PFSK-1 (cell line): Measurements from ENCODE around the gene SLC29A2.

Experiments used
- FOXP2 ChIP-seq: optimal IDR thresholded peaks from 2 replicates; pipeline ENCODE3; 2011; ENCODE audit warnings: borderline replicate concordance, control low read depth, inconsistent platforms; ENCODE audit not compliant: insufficient read depth; ENCODE audit errors: extremely low read length, extremely low read depth
- POLR2AphosphoS5 ChIP-seq: IDR thresholded peaks from 2 replicates; pipeline ENCODE4 v1.6.1; 2012; ENCODE audit warnings: low read depth, mild to moderate bottlenecking, control low read depth, low read length, moderate library complexity
- SIN3A ChIP-seq: IDR thresholded peaks from 2 replicates; pipeline ENCODE4 v1.6.1; 2012; ENCODE audit warnings: mild to moderate bottlenecking, low read length, moderate library complexity, borderline replicate concordance; ENCODE audit not compliant: insufficient read depth
- TF ChIP-seq, protein P1 (sequence below), 2 experiments: IDR thresholded peaks; 2 replicates each; pipeline versions ENCODE4 v1.6.1 to v1.8.0; 2011 to 2012; ENCODE audit warnings: low read depth in 2 of 2, low read length in 2 of 2, control low read depth in 1 of 2, inconsistent platforms in 1 of 2, mild to moderate bottlenecking in 1 of 2, moderate library complexity in 1 of 2; ENCODE audit not compliant: insufficient read depth in 1 of 2

DNA sequence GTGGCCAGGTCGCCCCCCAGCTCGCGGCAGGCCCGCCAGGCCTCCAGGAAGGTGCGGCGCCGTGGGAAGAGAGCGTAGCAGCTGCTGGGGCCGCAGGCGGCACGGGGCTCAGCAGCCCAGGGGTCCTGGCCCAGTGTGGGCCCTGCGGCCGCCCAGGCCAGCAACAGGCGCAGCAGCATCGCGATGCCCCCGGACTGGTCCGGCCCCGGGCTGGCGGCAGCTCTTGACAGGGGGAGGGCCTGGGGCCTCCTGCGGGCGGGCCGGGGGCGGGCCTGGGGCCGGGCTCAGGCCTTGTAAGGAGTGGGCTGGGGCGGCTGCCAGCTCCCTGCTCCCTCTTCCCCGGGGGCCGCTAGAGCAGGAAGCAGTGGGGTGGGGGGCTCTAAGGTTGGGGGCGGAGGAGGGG, 54.7 kb downstream of the SLC29A2 start, which contains the start of gene CD248:
- TF ChIP-seq POLR2AphosphoS5 (peak; percentile 67), FOXP2 (no peak), SIN3A (no peak)
- TF ChIP-seq, protein P1, sequence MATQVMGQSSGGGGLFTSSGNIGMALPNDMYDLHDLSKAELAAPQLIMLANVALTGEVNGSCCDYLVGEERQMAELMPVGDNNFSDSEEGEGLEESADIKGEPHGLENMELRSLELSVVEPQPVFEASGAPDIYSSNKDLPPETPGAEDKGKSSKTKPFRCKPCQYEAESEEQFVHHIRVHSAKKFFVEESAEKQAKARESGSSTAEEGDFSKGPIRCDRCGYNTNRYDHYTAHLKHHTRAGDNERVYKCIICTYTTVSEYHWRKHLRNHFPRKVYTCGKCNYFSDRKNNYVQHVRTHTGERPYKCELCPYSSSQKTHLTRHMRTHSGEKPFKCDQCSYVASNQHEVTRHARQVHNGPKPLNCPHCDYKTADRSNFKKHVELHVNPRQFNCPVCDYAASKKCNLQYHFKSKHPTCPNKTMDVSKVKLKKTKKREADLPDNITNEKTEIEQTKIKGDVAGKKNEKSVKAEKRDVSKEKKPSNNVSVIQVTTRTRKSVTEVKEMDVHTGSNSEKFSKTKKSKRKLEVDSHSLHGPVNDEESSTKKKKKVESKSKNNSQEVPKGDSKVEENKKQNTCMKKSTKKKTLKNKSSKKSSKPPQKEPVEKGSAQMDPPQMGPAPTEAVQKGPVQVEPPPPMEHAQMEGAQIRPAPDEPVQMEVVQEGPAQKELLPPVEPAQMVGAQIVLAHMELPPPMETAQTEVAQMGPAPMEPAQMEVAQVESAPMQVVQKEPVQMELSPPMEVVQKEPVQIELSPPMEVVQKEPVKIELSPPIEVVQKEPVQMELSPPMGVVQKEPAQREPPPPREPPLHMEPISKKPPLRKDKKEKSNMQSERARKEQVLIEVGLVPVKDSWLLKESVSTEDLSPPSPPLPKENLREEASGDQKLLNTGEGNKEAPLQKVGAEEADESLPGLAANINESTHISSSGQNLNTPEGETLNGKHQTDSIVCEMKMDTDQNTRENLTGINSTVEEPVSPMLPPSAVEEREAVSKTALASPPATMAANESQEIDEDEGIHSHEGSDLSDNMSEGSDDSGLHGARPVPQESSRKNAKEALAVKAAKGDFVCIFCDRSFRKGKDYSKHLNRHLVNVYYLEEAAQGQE (IDR thresholded peaks at IDR 0.05; ENCODE audit: insufficient read depth in 1 of 2, low read depth in 2 of 2, low read length in 2 of 2), result no peak
